ENCODE data around the gene PRDM11.

DNA sequence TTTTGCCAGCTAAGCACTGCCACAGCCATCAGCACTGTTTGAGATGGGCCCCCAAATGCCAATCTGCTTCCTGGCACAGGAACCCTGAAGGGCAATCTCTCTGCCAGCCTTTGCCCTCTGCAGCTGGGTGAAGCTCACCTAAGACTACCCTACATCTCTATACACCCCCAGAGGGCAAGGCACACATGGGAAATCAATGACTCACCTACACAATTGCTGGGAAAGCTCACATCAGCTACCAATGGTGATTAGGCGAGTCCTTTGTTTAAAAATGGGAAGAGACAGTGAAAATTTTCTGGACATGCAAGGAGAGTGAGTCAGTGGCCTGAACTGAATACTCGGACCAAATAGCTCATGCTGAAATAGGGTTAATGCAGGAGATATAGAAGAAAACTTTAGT lies 12.6 kb upstream of the PRDM11 start:
- TF ChIP-seq CTCF (IDR thresholded peaks at IDR 0.05 in 8 of 11, conservative IDR thresholded peaks at IDR 0.05 in 3 of 11), result no peak
- no peak for TF ChIP-seq POLR2A (IDR thresholded peaks at IDR 0.05)

Measured in spleen (tissue), 7 donors.